HepG2 (cell line): ENCODE measurements around the gene ZMYM4. TPM values are rescaled to one million over a fixed set of nuclear protein-coding genes. Genes with fewer than 3 reads are reported as not detected.

ENCODE experiments used
- ATAC-seq: fragments of 200-7000 bp; cut with Tn5 transposase; 3 replicates; pipeline ENCODE4 v1.9.1; 2020; ENCODE audit warnings: mild to moderate bottlenecking, moderate library complexity
- BruUV-seq: library from RNA; stranded (reverse); fragments of 400-500 nt; replicated peaks from 2 replicates; lab custom pipeline; 2021; lab: Mats Ljungman, UMichigan
- CTCF ChIA-PET: fragments of 300-600 bp; formaldehyde crosslinking; extraction: SDS; loops from one replicate; lab custom pipeline; 2021; ENCODE audit warnings: low total read pairs, inconsistent platforms, low intra/inter-chr PET ratio; lab: Yijun Ruan, JAX
- POLR2A ChIA-PET: fragments of 350-600 bp; sonication (Branson Sonifier 250); formaldehyde crosslinking; loops from one replicate; lab custom pipeline; 2020; ENCODE audit warnings: antibody characterized with exemption, inconsistent platforms; lab: Yijun Ruan, JAX
- DNase-seq: peaks from one replicate; pipeline ENCODE4 v3.0.0-alpha.2; 2015; ENCODE audit warnings: low spot score
- FAIRE-seq: peaks from 3 replicates; lab custom pipeline; 2011; peaks lifted over from hg19 to GRCh38; lab: Jason Lieb, UNC
- H2AFZ ChIP-seq: one replicate; pipeline ENCODE4 v1.6.1; 2011; ENCODE audit warnings: low read length, inconsistent platforms
- H3K27ac ChIP-seq: fragments of 300-600 bp; 3 replicates; pipeline ENCODE4 v1.8.0; 2011; ENCODE audit warnings: mixed run types, mild to moderate bottlenecking, mixed read lengths, low read length, inconsistent platforms; ENCODE audit not compliant: insufficient read depth; ENCODE audit errors: extremely low read length
- H3K27me3 ChIP-seq, 2 experiments: fragments of 200-600 bp in 1 of 2; 2 replicates in 1 of 2; 3 replicates in 1 of 2; pipeline versions ENCODE4 v1.6.0 to v1.8.0; 2011; ENCODE audit warnings: low read length in 2 of 2, mild to moderate bottlenecking in 2 of 2, moderate library complexity in 2 of 2, inconsistent platforms in 1 of 2; ENCODE audit not compliant: insufficient read depth in 2 of 2, control insufficient read depth in 1 of 2
- H3K36me3 ChIP-seq, 2 experiments: fragments of 200-600 bp in 1 of 2; replicated peaks in 1 of 2; 2 replicates in 1 of 2; 3 replicates in 1 of 2; pipeline versions ENCODE4 v1.5.1 to v1.8.0; 2011; ENCODE audit warnings: low read length in 2 of 2, inconsistent platforms in 1 of 2; ENCODE audit not compliant: insufficient read depth in 2 of 2, control insufficient read depth in 1 of 2
- H3K4me1 ChIP-seq: 2 replicates; pipeline ENCODE4 v1.5.1; 2012; ENCODE audit warnings: low read length, inconsistent platforms; ENCODE audit not compliant: insufficient read depth
- H3K4me2 ChIP-seq: 2 replicates; pipeline ENCODE4 v1.6.0; 2011; ENCODE audit warnings: low read depth, low read length, inconsistent platforms
- H3K4me3 ChIP-seq, 3 experiments: fragments of 200-600 bp in 1 of 3; sonication (generic), shearing (Covaris generic) in 1 of 3; replicated peaks in 1 of 3; 2 replicates each; pipeline ENCODE4 v1.5.1; 2011 to 2016; ENCODE audit warnings: low read length in 3 of 3, inconsistent platforms in 2 of 3, low read depth in 2 of 3, mild to moderate bottlenecking in 2 of 3, control low read depth in 1 of 3, mixed read lengths in 1 of 3; ENCODE audit not compliant: insufficient read depth in 1 of 3
- H3K79me2 ChIP-seq: one replicate; pipeline ENCODE4 v1.6.1; 2011; ENCODE audit warnings: low read length, inconsistent platforms; ENCODE audit not compliant: insufficient read depth
- H3K9ac ChIP-seq: 2 replicates; pipeline ENCODE4 v1.6.0; 2011; ENCODE audit warnings: mild to moderate bottlenecking, low read depth, low read length, inconsistent platforms; ENCODE audit not compliant: insufficient read depth
- H3K9me3 ChIP-seq: 2 replicates; pipeline ENCODE4 v1.5.1; 2012; ENCODE audit warnings: mild to moderate bottlenecking, low read length
- H4K20me1 ChIP-seq: 2 replicates; pipeline ENCODE4 v1.6.0; 2011; ENCODE audit warnings: inconsistent platforms, mild to moderate bottlenecking, low read length, moderate library complexity; ENCODE audit not compliant: insufficient read depth
- ARNT ChIP-seq: fragments of 450-650 bp; IDR thresholded peaks from 2 replicates; pipeline ENCODE4 v1.6.1; 2017
- ATF7-NPFF ChIP-seq: sonication (generic); formaldehyde crosslinking; IDR thresholded peaks from 2 replicates; pipeline ENCODE4 v1.8.1; 2023; ENCODE audit warnings: mild to moderate bottlenecking, low read depth, missing genetic modification reagents, moderate library complexity
- BHLHE40 ChIP-seq: IDR thresholded peaks from 2 replicates; pipeline ENCODE4 v1.6.1; 2011; ENCODE audit warnings: low read length, improper control_type of control experiment
- KLF11 ChIP-seq: IDR thresholded peaks from 2 replicates; pipeline ENCODE4 v1.6.1; 2016; ENCODE audit warnings: missing compliant biosample characterization
- NFIC ChIP-seq: IDR thresholded peaks from 2 replicates; pipeline ENCODE4 v1.6.1; 2012; ENCODE audit warnings: mild to moderate bottlenecking, low read length, inconsistent platforms
- PRMT3 ChIP-seq: sonication (generic); formaldehyde crosslinking; IDR thresholded peaks from 2 replicates; pipeline ENCODE4 v1.8.1; 2022; ENCODE audit warnings: low read depth, mild to moderate bottlenecking, moderate library complexity, missing genetic modification reagents, borderline replicate concordance
- RXRA ChIP-seq: sonication (generic); formaldehyde crosslinking; IDR thresholded peaks from 2 replicates; pipeline ENCODE4 v1.5.1; 2020; ENCODE audit warnings: missing genetic modification reagents
- ZNF317 ChIP-seq: sonication (generic); formaldehyde crosslinking; IDR thresholded peaks from 2 replicates; pipeline ENCODE4 v1.5.0; 2020; ENCODE audit warnings: mild to moderate bottlenecking, missing genetic modification reagents
- ZNF607 ChIP-seq: sonication (generic); formaldehyde crosslinking; IDR thresholded peaks from 2 replicates; pipeline ENCODE4 v1.5.1; 2020; ENCODE audit warnings: missing genetic modification reagents, mild to moderate bottlenecking, borderline replicate concordance
- ZNF615 ChIP-seq: sonication (generic); formaldehyde crosslinking; IDR thresholded peaks from 2 replicates; pipeline ENCODE4 v1.5.0; 2020; ENCODE audit warnings: mild to moderate bottlenecking, missing genetic modification reagents, borderline replicate concordance
- ZNF746 ChIP-seq: sonication (generic); formaldehyde crosslinking; IDR thresholded peaks from 2 replicates; pipeline ENCODE4 v1.8.0; 2022; ENCODE audit warnings: mild to moderate bottlenecking, missing genetic modification reagents
- ZNF782 ChIP-seq: sonication (generic); formaldehyde crosslinking; IDR thresholded peaks from 2 replicates; pipeline ENCODE4 v1.4.0; 2020; ENCODE audit warnings: missing genetic modification reagents, mild to moderate bottlenecking, borderline replicate concordance
- WGBS: methylation state at CpG from one replicate; pipeline ENCODE4 v1.1.6; 2017; ENCODE audit warnings: low lambda C conversion rate; 5-methylcytosine and 5-hydroxymethylcytosine counted together
- in situ Hi-C: cut with HindIII; loops from 2 replicates; pipeline ENCODE4 v1.10.0; 2017; ENCODE audit warnings: low pct_unique_long_range_greater_than_20kb; ENCODE audit not compliant: extremely low pct_ligation_motif_present
- intact Hi-C: fragments of 100-400 bp; cut with micrococcal nuclease; formaldehyde crosslinking; loops from one replicate; pipeline ENCODE4 v1.10.0; 2022; ENCODE audit not compliant: unreplicated experiment
- polyA plus RNA-seq, 8 experiments: library from polyadenylated mRNA; depleted of rRNA in 3 of 8; stranded (reverse) in 7 of 8; unstranded in 1 of 8; fragments of >200 nt; fragmentation: Illumina TruSeq in 4 of 8; extraction: Trizol in 4 of 8; gene quantifications; 2 replicates each; pipeline versions ENCODE4 v1.2.1 to v1.2.3, GENCODE V29; 2011 to 2016; ENCODE audit warnings: low read depth in 4 of 8, missing spikeins in 1 of 8, mixed read lengths in 1 of 8; ENCODE audit not compliant: insufficient read depth in 1 of 8
- total RNA-seq, 5 experiments: library from RNA; depleted of rRNA; stranded (reverse); fragments of >200 nt; fragmentation: Illumina TruSeq; extraction: Trizol; gene quantifications; 2 replicates each; pipeline ENCODE4 v1.2.3, GENCODE V29; 2016; ENCODE audit warnings: low read depth in 1 of 5
- TF ChIP-seq, protein P1 (sequence below): sonication (generic); formaldehyde crosslinking; conservative IDR thresholded peaks from 2 replicates; pipeline ENCODE4 v1.4.0; 2020; ENCODE audit warnings: mild to moderate bottlenecking, missing genetic modification reagents, moderate library complexity

ZMYM4 gene
- total and polyA plus RNA-seq, 2 of the 13 experiments (the other 11 are each of a cell fraction or from before 2014, with no cell fraction given): 13.9 to 37.6 TPM

- TF ChIP-seq ATF7-NPFF (CRISPR knock-in tag) (no peak), ZNF607 (CRISPR knock-in tag) (no peak), ARNT (no peak), ZNF746 (CRISPR knock-in tag) (no peak), ZNF317 (CRISPR knock-in tag) (no peak), KLF11 (CRISPR knock-in tag) (no peak), RXRA (CRISPR knock-in tag) (no peak)
- TF ChIP-seq, protein P1, sequence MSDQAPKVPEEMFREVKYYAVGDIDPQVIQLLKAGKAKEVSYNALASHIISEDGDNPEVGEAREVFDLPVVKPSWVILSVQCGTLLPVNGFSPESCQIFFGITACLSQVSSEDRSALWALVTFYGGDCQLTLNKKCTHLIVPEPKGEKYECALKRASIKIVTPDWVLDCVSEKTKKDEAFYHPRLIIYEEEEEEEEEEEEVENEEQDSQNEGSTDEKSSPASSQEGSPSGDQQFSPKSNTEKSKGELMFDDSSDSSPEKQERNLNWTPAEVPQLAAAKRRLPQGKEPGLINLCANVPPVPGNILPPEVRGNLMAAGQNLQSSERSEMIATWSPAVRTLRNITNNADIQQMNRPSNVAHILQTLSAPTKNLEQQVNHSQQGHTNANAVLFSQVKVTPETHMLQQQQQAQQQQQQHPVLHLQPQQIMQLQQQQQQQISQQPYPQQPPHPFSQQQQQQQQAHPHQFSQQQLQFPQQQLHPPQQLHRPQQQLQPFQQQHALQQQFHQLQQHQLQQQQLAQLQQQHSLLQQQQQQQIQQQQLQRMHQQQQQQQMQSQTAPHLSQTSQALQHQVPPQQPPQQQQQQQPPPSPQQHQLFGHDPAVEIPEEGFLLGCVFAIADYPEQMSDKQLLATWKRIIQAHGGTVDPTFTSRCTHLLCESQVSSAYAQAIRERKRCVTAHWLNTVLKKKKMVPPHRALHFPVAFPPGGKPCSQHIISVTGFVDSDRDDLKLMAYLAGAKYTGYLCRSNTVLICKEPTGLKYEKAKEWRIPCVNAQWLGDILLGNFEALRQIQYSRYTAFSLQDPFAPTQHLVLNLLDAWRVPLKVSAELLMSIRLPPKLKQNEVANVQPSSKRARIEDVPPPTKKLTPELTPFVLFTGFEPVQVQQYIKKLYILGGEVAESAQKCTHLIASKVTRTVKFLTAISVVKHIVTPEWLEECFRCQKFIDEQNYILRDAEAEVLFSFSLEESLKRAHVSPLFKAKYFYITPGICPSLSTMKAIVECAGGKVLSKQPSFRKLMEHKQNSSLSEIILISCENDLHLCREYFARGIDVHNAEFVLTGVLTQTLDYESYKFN (CRISPR knock-in tag): no peak
Observed at GRCh38 chr1:35369922-35370671, 101.6 kb downstream of the ZMYM4 start (continued).

GRCh38 chr1:35371506-35371905, 103.0 kb downstream of the ZMYM4 start:
- WGBS: 96% methylated on average over 4 of the region's 4 CpGs
- Histone ChIP-seq H3K4me2 (no peak overlapping the region), H3K4me3 (no peak overlapping the region), H3K9me3 (no peaks in the 10 kb centered on the region), H3K36me3 (no peaks in the 10 kb centered on the region; a peak in 1 of 5 replicates), H3K27me3 (no peaks in the 10 kb centered on the region), H3K79me2 (no peaks in the 10 kb centered on the region), H3K9ac (no peak overlapping the region), H2AFZ (no peak overlapping the region), H4K20me1 (no peaks in the 10 kb centered on the region), H3K27ac (no peak overlapping the region), H3K4me1 (no peaks in the 10 kb centered on the region)
- intact Hi-C loops (no loop called here), in situ Hi-C loops (no loop called here)
- BruUV-seq: no TSS peak
- POLR2A ChIA-PET: no interaction called here
- no peak for FAIRE-seq
- TF ChIP-seq NFIC: no peak
- no peak for TF ChIP-seq PRMT3 (CRISPR knock-in tag)
- TF ChIP-seq ZNF615 (CRISPR knock-in tag): no peak
- no peak for TF ChIP-seq BHLHE40
- TF ChIP-seq ZNF782 (CRISPR knock-in tag): no peak
- no peak for ATAC-seq
- CTCF ChIA-PET: no interaction called here
- DNase-seq: no peak
